OCI-M2 (cell line): ENCODE results near the gene FASTKD1.

Experiments
- DNase-seq: peaks from one replicate; lab custom pipeline; 2025; ENCODE audit not compliant: unreplicated experiment; lab: John Stamatoyannopoulos, UW

Gene FASTKD1

DNA sequence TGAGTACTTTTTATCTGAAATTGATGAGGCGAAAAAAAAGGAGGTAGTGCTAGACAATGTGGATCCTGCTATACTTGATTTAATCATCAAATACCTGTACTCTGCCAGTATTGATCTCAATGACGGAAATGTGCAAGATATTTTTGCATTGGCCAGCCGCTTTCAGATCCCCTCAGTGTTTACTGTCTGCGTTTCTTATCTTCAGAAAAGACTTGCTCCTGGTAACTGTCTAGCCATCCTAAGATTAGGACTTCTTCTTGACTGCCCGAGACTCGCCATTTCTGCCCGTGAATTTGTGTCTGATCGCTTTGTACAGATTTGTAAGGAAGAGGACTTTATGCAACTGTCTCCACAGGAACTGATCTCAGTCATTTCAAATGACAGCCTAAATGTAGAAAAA, 63.7 kb downstream of the FASTKD1 start:
- no peak for DNase-seq

DNA sequence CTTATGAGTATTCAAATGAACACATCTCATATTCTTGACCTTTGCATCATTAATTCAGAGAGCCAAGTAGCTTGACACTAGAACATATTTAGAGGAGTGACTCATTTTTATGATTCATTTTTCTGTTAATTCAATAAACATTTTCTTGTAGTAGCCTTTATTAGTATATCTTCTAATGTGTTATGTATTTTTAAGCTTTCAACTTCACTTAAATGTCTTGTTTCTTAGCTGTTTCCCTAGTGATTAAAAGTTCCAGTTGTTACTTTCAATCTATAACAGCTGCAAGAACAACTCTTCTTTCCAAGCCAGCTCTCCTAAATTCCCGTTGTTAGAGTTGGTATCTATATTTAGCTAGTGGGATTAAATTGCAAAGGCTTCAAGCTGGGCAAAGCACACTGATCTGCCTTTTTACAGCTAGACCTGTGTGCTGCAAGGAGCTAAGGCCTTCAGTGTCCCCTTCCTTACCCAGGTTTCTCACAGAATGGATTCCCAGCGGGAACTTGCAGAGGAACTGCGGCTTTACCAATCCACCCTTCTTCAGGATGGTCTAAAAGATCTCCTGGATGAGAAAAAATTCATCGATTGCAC, 64.3 kb downstream of the FASTKD1 start, which contains the start of gene KLHL41:
Gene KLHL41, plus strand, starts transcription at position 405 of the 588 bp plus-strand sequence. Its CDS starts 77 bp downstream, at position 482.
- no peak for DNase-seq

DNA sequence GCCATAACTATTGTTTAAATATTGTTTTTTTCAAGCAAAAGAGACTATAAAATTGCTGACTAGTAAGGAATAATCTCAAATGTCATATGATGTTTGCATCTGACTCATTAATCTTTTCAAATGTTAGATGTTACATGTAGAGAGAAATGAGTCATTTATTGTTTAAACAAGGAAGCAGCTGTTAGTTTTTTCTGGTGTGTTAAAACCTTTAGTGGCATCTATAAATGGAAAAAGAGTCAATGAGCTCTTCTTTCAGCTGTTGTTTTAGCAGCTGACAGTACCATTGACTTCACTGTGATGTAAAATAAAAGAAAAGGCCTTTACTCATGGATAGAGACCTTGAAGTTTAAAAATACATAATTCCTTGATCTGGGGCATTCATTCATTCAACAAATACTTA, 66.0 kb downstream of the FASTKD1 start:
- DNase-seq, result no peak

DNA sequence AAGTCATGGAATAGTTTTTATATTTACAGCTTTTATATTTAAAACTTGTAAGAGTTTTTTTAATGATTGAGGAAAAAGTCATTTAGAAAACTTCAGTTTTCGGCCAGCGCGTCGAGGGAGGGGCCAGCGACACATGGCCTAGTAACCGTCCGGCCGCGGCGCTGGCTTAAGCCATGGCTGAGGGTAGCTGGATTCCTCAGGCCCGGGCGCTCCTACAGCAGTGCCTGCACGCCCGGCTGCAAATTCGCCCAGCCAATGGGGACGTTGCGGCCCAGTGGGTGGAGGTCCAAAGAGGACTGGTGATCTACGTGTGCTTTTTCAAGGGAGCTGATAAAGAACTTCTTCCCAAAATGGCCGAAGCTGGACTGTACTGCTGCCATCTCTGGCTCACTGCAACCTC, 69.0 kb downstream of the FASTKD1 start:
- DNase-seq, result no peak

DNA sequence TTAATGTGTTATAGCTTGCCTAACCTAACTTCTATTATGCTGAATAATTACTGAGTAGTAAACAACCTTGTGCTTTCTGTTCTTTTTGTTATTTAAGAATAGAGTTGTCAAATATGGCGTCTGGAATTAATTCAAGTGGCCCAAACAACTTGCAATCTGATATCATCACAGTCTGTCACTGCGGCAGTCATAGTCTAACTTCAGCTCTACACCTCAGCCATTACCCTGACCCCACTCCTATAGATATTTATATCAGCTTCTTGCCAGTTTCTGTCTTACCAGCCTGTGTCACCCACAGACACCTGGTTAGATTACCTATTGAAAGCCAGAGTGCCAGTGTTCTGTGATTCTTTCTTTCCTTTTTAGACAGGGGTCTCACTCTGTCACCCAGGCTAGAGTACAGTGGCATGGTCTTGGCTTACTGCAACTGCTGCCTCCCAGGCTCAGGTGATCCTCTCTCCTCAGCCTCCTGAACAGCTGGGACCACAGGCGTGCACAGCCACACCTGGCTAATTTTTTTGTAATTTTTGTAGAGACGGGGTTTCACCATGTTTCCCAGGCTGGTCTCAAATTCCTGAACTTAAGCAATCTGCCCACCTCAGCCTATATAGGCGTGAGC, 78.2 kb downstream of the FASTKD1 start:
- no peak for DNase-seq

DNA sequence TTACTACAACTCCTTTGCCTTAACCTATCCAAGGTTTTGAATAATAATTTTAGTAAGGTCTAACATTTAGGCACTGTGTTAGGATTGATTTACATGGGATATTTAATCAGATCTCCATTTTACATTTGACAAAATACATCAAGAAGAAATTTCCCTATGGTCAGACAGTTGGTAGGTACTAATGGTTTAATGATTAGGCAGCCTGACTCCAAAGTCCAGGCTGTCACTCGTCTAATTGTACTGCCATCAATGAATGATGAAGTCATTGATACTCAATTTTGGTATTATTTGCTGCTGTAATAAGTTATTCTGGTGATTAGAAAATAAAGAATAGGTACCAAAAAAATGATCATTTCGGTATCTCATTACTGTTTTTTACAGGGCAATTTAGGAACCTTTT, 80.3 kb downstream of the FASTKD1 start:
- no peak for DNase-seq

DNA sequence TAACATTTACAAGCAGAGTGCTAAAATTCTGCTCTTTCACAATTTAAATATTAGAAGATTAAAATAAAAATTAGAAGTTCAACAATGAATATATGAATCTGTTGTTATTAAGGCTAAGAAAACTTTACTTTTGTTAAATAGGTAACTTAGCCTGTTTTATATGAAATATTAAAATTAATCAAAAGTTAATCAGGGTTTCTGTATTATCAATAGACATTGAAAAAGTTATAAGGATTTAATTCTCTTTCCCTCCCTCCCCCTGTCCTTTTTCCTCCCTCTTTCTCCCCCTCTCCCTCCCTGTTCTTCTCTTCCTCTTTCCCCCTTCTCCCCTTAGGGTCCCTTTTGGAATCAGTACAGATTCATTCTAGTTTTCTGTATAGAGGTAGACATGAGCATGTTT, 82.3 kb downstream of the FASTKD1 start:
- no peak for DNase-seq

DNA sequence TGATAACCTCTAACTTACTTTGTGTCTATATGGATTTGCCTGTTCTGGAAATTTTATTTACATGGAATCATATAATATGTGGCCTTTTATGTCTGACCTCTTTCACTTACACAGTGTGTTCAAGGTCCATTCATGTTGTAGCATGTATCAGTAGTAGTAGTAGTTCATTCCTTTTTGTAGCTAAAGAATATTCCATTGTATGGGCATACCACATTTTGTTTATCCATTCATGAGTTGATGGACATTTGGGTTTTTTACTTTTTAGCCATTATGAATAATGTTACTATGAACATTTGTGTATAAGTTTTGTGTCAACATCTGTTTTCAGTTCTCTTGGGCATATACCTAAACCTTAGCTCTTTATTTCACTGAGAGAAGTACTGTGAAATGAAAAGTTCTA, 82.8 kb downstream of the FASTKD1 start:
- no peak for DNase-seq

DNA sequence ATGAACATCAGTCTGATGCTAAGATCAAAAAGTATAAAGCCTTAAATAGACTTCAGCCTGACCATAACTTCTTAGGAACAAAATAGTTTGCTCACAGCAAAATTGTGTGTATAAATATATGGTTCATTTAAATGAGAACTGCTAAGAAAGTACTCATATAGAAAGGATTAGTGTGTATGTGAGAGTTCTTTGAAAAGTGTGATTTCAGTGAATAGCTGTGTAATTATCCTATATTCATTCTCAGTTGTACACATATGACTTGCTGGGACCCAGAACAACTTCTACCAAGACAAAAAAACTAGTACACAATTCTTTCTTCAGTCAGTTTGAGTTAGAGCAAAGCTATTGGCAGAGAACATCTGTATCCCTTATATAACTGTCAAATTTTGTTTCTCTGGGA, 87.2 kb downstream of the FASTKD1 start:
- no peak for DNase-seq

DNA sequence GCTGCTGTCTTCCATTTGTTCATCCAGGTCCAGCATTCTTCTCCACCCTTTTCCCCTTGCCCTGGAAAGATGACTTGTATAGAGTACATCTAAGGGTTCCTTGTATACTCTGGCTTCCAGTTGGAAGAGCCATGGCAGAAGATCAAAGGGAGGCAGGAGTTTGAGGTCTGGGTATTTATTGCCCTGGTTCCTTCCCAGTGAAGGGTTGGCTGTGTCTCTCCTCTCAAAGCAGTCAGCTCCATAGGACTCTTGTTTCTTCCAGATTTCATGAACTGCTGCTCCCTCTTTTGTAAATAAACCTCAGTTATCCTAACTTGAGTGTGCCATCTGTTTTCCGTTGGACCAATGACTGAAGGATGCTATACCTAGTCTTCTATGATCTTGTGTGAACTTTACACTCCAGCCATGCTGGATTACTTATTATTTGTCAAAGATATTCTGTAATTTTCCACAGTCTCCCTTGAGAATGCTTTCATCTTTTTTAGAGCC, 88.0 kb downstream of the FASTKD1 start:
- no peak for DNase-seq

DNA sequence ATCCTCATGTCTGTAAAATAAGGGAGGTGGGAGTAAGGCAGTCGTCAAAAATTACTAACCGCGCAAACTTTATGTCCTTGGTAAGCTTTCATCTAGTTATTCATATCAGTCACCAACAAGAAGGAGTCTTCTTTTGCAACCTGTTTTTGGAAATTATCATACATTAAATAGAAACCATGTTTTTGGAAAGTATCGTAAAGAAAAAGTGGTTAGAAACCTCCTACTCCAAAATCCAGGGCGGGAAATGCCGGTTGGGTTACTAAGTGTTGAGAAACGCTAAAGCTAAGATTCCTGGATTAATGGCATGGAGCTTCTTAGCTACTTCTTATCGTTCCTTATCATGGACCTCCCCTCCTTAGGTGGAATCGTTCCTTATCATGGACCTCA, 93.6 kb downstream of the FASTKD1 start:
- no peak for DNase-seq
